Measurements from ENCODE around the gene ADSS2.

GRCh38 chr1:244394826-244395765 is 56.6 kb downstream of the ADSS2 start:
- TF ChIP-seq CTCF (IDR thresholded peaks at IDR 0.05) (no peak), POLR2A (IDR thresholded peaks at IDR 0.05) (no peak)
